ENCODE results near the gene ACOXL.

Gene ACOXL

GRCh38 chr2:110720547-110720946 lies 11.8 kb upstream of the ACOXL start:
- DNase-seq: no peak

GRCh38 chr2:110724820-110725219 lies 7.6 kb upstream of the ACOXL start:
- DNase-seq: no peak

- no peak for DNase-seq
Observed at GRCh38 chr2:110725370-110725769, 7.0 kb upstream of the ACOXL start.

GRCh38 chr2:110725859-110726258 lies 6.5 kb upstream of the ACOXL start:
- DNase-seq: no peak

GRCh38 chr2:110726285-110726684 lies 6.1 kb upstream of the ACOXL start:
- no peak for DNase-seq

GRCh38 chr2:110727923-110728322 lies 4.5 kb upstream of the ACOXL start:
- DNase-seq: no peak

GRCh38 chr2:110729106-110729505 lies 3.3 kb upstream of the ACOXL start:
- DNase-seq: no peak

- DNase-seq: no peak
Observed at GRCh38 chr2:110731064-110731463, 1.3 kb upstream of the ACOXL start.

- no peak for DNase-seq
Observed at GRCh38 chr2:110735366-110735765, 3.0 kb downstream of the ACOXL start.

- DNase-seq: no peak
Observed at GRCh38 chr2:110737783-110738182, 5.4 kb downstream of the ACOXL start.

- DNase-seq: no peak
Observed at GRCh38 chr2:110740747-110741349, 8.5 kb downstream of the ACOXL start.

GRCh38 chr2:110741491-110741980 lies 9.2 kb downstream of the ACOXL start:
- DNase-seq: no peak

- DNase-seq: no peak
Observed at GRCh38 chr2:110742412-110742811, 10.0 kb downstream of the ACOXL start.

- no peak for DNase-seq
Observed at GRCh38 chr2:110743600-110743999, 11.2 kb downstream of the ACOXL start.

GRCh38 chr2:110744429-110744828 lies 12.1 kb downstream of the ACOXL start:
- no peak for DNase-seq

GRCh38 chr2:110745048-110745447 lies 12.7 kb downstream of the ACOXL start:
- DNase-seq: no peak

GRCh38 chr2:110746586-110747521 lies 14.5 kb downstream of the ACOXL start:
- no peak for DNase-seq

- DNase-seq: no peak
Observed at GRCh38 chr2:110747522-110748488, 15.4 kb downstream of the ACOXL start.

- DNase-seq: no peak
Observed at GRCh38 chr2:110748489-110748867, 16.1 kb downstream of the ACOXL start.

GRCh38 chr2:110751642-110752041 lies 19.3 kb downstream of the ACOXL start:
- DNase-seq: no peak

GRCh38 chr2:110752871-110753270 lies 20.5 kb downstream of the ACOXL start:
- no peak for DNase-seq

GRCh38 chr2:110755491-110756078 lies 23.2 kb downstream of the ACOXL start:
- no peak for DNase-seq

GRCh38 chr2:110759411-110759810 lies 27.0 kb downstream of the ACOXL start:
- no peak for DNase-seq

Measured in amniotic stem cell (primary cell).